ENCODE data around the gene RXRB. TPM values are rescaled to one million over a fixed set of nuclear protein-coding genes. Genes with fewer than 3 reads are reported as not detected.

Gene RXRB
- total RNA-seq, 2 donors from 2014 or later: 17.1 to 17.4 TPM

GRCh38 chr6:33247977-33248642, 47.6 kb upstream of the RXRB start:
- Histone ChIP-seq H3K9me3 (no peaks in the 10 kb centered on the region), H3K4me3 (peak overlapping the region; percentile 36 to 62), H3K36me3 (no peaks in the 10 kb centered on the region), H3K27me3 (no peaks in the 10 kb centered on the region), H3K4me1 (peaks cover 0 to 25% of the 10 kb centered on the region in 2 donors), H3K27ac (peak overlapping the region; percentile 93 to 95)
- DNase-seq (ENCODE audit: low spot score): peak; percentile 95
- TF ChIP-seq CTCF (IDR thresholded peaks at IDR 0.05): peak; percentile 91 to 98

DNA sequence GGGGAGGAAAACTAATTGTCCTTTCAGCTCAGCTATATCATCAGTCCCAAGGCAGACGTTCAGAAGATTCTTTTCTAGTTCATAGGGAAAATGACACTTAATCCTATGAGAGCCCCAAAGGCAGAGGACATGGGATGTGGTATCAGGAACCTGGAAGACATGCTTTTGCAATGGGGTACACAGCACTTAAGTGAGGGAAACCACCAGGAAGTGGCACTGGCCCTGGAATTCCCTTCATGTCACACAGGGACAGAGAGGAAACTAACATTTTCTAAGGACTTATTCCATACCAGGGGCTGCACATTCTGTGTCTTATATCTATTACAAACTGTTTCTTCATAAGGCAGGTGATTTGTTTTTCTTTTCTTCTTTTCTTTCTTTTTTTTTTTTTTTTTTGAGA, 43.0 kb upstream of the RXRB start:
- no peak for DNase-seq (ENCODE audit: low spot score)
- H3K36me3 ChIP-seq: no peaks in the 10 kb centered on the region
- H3K9me3 ChIP-seq: no peaks in the 10 kb centered on the region
- H3K27me3 ChIP-seq: no peaks in the 10 kb centered on the region
- H3K4me1 ChIP-seq: peaks cover 0 to 7% of the 10 kb centered on the region in 2 donors
- TF ChIP-seq CTCF (IDR thresholded peaks at IDR 0.05): no peak
- H3K4me3 ChIP-seq: no peak overlapping the region
- H3K27ac ChIP-seq: no peak overlapping the region

DNA sequence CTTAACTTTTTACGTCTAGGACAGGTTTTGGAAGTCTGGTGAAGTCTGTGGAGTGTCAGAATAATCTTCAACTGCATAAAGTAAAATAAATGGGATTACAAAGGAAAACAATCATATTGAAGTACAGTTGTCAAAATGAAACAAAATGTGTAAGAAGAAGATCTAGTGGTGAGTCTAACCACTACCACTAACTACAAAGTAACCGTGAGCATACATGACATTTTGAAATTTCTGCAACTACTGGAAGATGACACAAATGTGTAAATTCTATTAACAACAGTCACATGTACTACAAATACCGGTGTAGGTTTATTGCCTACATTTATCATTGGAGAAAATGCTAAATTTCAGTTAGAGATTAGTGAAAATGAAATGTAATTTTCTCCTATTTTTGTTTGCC, 41.5 kb upstream of the RXRB start:
- no peaks in the 10 kb centered on the region for H3K4me1 ChIP-seq
- DNase-seq (ENCODE audit: low spot score): no peak
- H3K27ac ChIP-seq: no peak overlapping the region
- H3K4me3 ChIP-seq: no peak overlapping the region
- no peaks in the 10 kb centered on the region for H3K36me3 ChIP-seq
- TF ChIP-seq CTCF (IDR thresholded peaks at IDR 0.05): no peak
- H3K9me3 ChIP-seq: no peaks in the 10 kb centered on the region
- no peaks in the 10 kb centered on the region for H3K27me3 ChIP-seq

DNA sequence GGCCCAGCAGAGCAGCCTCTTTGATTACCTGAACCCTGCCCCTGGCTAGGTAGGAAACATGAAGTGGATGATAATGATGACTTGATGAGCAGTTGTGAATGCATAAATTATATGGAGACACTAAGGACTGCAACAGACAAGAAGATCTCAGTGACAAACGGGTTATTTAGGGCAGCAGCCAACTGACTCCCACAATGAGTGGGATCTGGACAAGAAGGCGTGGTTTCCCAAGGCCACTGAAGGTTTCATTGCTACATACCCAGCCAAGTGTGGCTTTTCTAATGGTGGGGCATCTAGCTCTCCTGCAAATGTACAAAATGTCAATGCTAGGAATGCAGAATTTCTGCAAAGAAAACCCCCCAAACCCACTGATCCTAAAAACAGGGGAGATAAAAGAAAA, 37.3 kb upstream of the RXRB start:
- Histone ChIP-seq H3K4me3 (no peak overlapping the region), H3K9me3 (no peaks in the 10 kb centered on the region), H3K36me3 (no peaks in the 10 kb centered on the region), H3K27ac (no peak overlapping the region), H3K27me3 (no peaks in the 10 kb centered on the region), H3K4me1 (no peaks in the 10 kb centered on the region)
- TF ChIP-seq CTCF (IDR thresholded peaks at IDR 0.05): no peak
- no peak for DNase-seq (ENCODE audit: low spot score)

DNA sequence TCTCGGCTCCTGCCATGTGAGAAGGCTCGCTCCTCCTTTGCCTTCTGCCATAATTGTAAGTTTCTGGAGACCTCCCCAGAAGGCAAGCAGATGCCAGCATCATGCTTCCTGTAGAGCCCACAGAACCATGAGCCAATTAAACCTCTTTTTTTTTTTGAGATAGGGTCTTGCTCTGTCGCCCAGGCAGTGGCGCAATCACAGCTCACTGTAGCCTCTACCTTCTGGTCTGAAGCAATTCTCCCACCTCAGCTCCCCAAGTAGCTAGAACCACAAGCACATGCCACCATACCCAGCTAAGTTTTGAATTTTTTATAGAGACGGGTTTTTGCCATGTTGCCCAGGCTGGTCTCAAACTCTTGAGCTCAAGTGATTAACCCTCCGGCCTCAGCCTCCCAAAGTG, 36.4 kb upstream of the RXRB start:
- Histone ChIP-seq H3K4me3 (no peak overlapping the region), H3K4me1 (no peaks in the 10 kb centered on the region), H3K27me3 (no peaks in the 10 kb centered on the region), H3K27ac (no peak overlapping the region), H3K36me3 (no peaks in the 10 kb centered on the region), H3K9me3 (no peaks in the 10 kb centered on the region)
- no peak for TF ChIP-seq CTCF (IDR thresholded peaks at IDR 0.05)
- DNase-seq (ENCODE audit: low spot score): no peak

GRCh38 chr6:33236328-33236727, 35.9 kb upstream of the RXRB start:
- Histone ChIP-seq H3K27ac (no peak overlapping the region), H3K36me3 (no peaks in the 10 kb centered on the region), H3K9me3 (no peaks in the 10 kb centered on the region), H3K4me1 (no peaks in the 10 kb centered on the region), H3K27me3 (no peaks in the 10 kb centered on the region), H3K4me3 (no peak overlapping the region)
- no peak for TF ChIP-seq CTCF (IDR thresholded peaks at IDR 0.05)
- no peak for DNase-seq (ENCODE audit: low spot score)
